ENCODE data around the gene ATP5MG.

Gene ATP5MG

DNA sequence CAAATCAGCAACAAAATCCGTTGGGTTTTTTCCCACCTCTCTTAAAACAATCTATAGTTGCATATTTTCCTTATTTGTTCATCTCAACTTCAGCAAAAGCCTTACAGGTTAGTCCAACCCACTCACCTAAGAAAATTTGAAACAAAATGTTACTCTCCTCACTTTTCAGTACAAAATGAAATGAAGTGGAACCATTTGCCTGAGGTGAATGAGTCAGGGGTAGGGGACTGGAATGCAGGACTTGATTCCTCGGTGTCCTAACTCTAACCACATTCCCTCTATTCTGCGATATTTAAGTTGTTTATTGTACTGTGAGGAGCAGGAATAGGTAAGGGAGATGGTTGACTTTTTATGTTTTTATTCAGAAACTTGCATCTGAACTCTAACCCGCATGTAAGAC is 16.4 kb downstream of the ATP5MG start:
- H3K4me3 ChIP-seq (replicated peaks; ENCODE audit: low read depth, low read length): no peak overlapping the region
- DNase-seq (ENCODE audit: low read depth): no peak
- TF ChIP-seq, protein P1, sequence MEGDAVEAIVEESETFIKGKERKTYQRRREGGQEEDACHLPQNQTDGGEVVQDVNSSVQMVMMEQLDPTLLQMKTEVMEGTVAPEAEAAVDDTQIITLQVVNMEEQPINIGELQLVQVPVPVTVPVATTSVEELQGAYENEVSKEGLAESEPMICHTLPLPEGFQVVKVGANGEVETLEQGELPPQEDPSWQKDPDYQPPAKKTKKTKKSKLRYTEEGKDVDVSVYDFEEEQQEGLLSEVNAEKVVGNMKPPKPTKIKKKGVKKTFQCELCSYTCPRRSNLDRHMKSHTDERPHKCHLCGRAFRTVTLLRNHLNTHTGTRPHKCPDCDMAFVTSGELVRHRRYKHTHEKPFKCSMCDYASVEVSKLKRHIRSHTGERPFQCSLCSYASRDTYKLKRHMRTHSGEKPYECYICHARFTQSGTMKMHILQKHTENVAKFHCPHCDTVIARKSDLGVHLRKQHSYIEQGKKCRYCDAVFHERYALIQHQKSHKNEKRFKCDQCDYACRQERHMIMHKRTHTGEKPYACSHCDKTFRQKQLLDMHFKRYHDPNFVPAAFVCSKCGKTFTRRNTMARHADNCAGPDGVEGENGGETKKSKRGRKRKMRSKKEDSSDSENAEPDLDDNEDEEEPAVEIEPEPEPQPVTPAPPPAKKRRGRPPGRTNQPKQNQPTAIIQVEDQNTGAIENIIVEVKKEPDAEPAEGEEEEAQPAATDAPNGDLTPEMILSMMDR (IDR thresholded peaks at IDR 0.05; ENCODE audit: low read length, missing control alignments): no peak

DNA sequence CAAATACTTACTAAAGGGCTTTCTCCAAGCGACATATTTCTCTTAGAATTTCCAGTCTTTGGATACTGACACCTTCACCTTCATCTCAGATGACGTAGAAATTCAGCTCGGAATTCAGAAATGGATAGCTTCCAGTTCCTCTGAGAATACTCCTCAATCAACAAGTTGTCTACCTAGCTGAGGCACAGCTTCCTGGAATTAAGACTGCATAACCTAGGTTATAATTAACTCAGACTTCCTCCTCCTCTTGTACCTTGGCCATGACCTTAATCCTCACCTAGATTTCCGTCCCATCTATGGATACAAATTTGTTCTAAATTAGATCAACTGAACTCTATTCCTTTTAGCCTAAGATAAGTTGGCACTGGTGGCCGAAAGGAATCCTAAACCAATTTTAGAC is 17.4 kb downstream of the ATP5MG start:
- no peak overlapping the region for H3K4me3 ChIP-seq (replicated peaks; ENCODE audit: low read depth, low read length)
- no peak for DNase-seq (ENCODE audit: low read depth)
- TF ChIP-seq, protein P1 (IDR thresholded peaks at IDR 0.05; ENCODE audit: low read length, missing control alignments): no peak

DNA sequence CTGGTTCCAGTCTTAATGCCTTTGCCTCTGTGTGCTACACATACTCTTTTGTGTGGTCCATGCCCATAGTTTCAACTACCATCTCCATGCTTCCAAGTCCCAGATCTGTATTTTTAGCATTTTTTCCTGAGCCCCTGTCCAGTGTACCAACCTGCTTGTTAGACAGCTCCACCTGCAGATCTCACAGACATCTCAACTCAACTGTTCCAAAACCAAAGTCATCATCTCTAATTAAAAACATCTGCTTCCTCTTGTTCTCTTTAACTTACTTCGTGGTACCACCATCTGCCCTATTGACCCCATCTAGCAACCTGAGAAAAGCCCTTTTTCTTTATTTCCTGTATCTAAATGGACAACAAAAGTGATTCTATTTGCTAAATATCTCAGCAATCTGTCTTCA is 26.3 kb downstream of the ATP5MG start:
- TF ChIP-seq, protein P1 (IDR thresholded peaks at IDR 0.05; ENCODE audit: low read length, missing control alignments): no peak
- DNase-seq (ENCODE audit: low read depth): no peak
- no peak overlapping the region for H3K4me3 ChIP-seq (replicated peaks; ENCODE audit: low read depth, low read length)

DNA sequence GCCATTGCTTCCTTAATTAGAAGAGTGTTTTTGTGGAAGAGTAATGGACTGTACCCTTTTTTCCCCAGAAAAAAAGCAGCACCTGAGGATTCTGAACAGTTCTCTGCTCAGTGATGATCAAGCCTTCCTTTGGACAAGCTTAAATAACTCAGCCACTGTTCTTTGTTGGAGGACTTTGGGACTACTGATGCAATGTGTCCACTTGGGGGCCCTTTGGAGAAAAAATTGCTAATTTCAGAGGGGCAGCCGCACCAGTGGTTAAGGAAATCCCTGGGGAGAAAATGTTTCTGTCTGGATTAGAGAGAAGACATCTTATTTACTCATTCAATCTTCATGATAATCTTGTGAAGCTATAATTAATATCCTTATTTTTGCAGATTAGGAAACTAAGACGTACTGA is 29.6 kb downstream of the ATP5MG start:
- no peak for DNase-seq (ENCODE audit: low read depth)
- H3K4me3 ChIP-seq (replicated peaks; ENCODE audit: low read depth, low read length): no peak overlapping the region
- TF ChIP-seq, protein P1 (IDR thresholded peaks at IDR 0.05; ENCODE audit: low read length, missing control alignments): no peak

DNA sequence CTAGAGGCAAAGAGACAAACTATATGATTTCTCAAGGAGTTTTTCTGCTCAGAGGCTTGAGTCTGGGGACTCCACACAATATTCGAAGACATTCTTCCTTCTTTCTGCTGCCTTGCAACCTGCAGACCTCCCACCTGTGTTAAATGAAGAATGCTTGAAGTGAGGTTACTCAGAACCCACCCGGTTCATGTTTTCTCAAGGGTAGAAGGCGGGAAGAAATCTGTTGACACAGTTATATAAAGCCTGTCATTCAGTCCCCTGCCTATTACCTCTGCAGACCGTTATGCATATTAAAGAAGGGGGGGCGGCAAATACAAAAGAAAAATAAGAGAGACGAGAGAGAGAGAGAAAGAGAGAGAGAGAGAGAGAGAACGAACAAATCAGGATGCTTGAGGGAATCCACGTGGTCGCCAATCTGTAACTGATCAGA is 32.7 kb downstream of the ATP5MG start:
- H3K4me3 ChIP-seq (replicated peaks; ENCODE audit: low read depth, low read length): peak overlapping the region; percentile 68
- peak; percentile 48 for DNase-seq (ENCODE audit: low read depth)

DNA sequence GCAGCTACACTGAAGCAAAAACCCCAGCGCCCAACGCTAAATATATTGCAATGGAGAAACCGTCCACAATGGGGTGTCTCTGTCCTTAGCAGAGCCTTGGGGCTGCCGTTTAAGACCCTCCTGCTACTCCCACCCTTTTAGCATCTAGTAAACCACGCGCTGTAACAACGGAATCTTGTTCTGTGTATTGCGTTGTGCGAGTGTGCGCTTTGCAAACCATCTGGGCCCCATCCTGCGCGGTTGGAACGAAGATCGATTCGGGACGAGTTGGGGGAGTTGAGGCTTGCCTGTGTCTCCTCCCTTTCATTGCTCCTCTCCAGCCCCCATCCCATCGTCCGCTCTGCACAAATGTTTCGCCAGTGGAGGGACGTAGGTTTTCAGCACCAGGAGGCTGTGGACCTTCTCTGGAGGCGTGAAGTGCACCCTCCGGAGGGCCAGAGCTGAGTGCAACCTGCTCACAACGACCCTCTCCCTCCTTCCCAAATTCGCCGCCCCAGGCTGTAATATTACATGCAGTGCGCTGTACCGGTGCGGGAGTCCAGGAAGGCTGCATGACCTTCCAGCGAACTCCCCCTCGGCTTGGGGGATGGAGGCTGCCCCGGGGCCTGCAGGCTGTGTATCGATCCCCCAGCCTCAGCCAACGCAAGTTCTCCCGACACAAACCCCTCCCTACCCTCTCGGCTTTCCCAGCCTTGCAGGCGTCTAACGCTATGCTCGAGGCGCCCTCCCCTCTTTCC is 33.3 kb downstream of the ATP5MG start:
- peak; percentile 48 for DNase-seq (ENCODE audit: low read depth)
- H3K4me3 ChIP-seq (replicated peaks; ENCODE audit: low read depth, low read length): peak overlapping the region; percentile 68
- TF ChIP-seq, protein P1 (IDR thresholded peaks at IDR 0.05; ENCODE audit: low read length, missing control alignments): no peak

More for the DNA sequence above, 32.7 kb downstream of the ATP5MG start:
- TF ChIP-seq, protein P1 (IDR thresholded peaks at IDR 0.05; ENCODE audit: low read length, missing control alignments): no peak

All from fibroblast of pulmonary artery (primary cell).